Measurements from ENCODE around the gene IFNA6. TPM values are rescaled to one million over a fixed set of nuclear protein-coding genes. Genes with fewer than 3 reads are reported as not detected.

IFNA6 gene
- total and polyA plus RNA-seq, 10 of the 15 experiments (the other 5 are each of a cell fraction or from before 2014, with no cell fraction given): 0.04 TPM; not detected in 9

GRCh38 chr9:21381448-21382339 is 31.0 kb upstream of the IFNA6 start (continued):
- TF ChIP-seq BRCA1 (IDR thresholded peaks at IDR 0.05; ENCODE audit: low read depth, low read length) (no peak), FOXK2 (IDR thresholded peaks at IDR 0.05) (no peak), NR2F1 (conservative IDR thresholded peaks at IDR 0.05) (no peak; the same call in 1 of the 2 replicates), SIX5 (IDR thresholded peaks at IDR 0.05; ENCODE audit: low read depth, low read length, severe bottlenecking) (no peak), EP300 (IDR thresholded peaks at IDR 0.05; ENCODE audit: borderline replicate concordance in 1 of 2, control insufficient read depth in 1 of 2, low read depth in 2 of 2, low read length in 2 of 2) (peak; percentile 92 to 93), USF1 (IDR thresholded peaks at IDR 0.05; ENCODE audit: borderline replicate concordance, extremely low read length, insufficient read depth, low read depth, low read length) (no peak), NFYB (IDR thresholded peaks at IDR 0.05; ENCODE audit: insufficient read depth, low read depth, low read length) (no peak), ZNF622 (IDR thresholded peaks at IDR 0.05) (no peak), RCOR1 (conservative IDR thresholded peaks at IDR 0.05; ENCODE audit: low read depth, low read length) (no peak), STAT1 (conservative IDR thresholded peaks at IDR 0.05) (no peak), ZNF384 (IDR thresholded peaks at IDR 0.05; ENCODE audit: borderline replicate concordance, low read depth, low read length) (no peak), WRNIP1 (IDR thresholded peaks at IDR 0.05; ENCODE audit: borderline replicate concordance, low read depth, low read length) (0 out of 2 replicates have a peak, but pooled peaks have one; percentile 95), SIN3A (IDR thresholded peaks at IDR 0.05; ENCODE audit: low read depth, low read length) (0 out of 2 replicates have a peak, but pooled peaks have one; percentile 53), CBFB (IDR thresholded peaks at IDR 0.05; ENCODE audit: low read depth) (peak; percentile 78), POLR2AphosphoS5 (IDR thresholded peaks at IDR 0.05; ENCODE audit: low read length) (no peak), ZBTB11 (CRISPR knock-in tag; IDR thresholded peaks at IDR 0.05) (no peak), MYB (IDR thresholded peaks at IDR 0.05; ENCODE audit: borderline replicate concordance, low read depth, low read length) (peak; percentile 77), SMAD5 (IDR thresholded peaks at IDR 0.05; ENCODE audit: low read depth) (no peak), ZZZ3 (IDR thresholded peaks at IDR 0.05; ENCODE audit: control insufficient read depth, insufficient read length, low read depth) (no peak), CHD1 (IDR thresholded peaks at IDR 0.05; ENCODE audit: low read depth, low read length) (no peak), NKRF (conservative IDR thresholded peaks at IDR 0.05) (no peak), HDAC6 (IDR thresholded peaks at IDR 0.05; ENCODE audit: unreplicated experiment) (no peak), ATF2 (IDR thresholded peaks at IDR 0.05; ENCODE audit: low read length) (peak; percentile 97)
